ENCODE measurements around the gene HSD11B1L. TPM values are rescaled to one million over a fixed set of nuclear protein-coding genes. Genes with fewer than 3 reads are reported as not detected.

HSD11B1L gene
- total RNA-seq, 2 experiments from 2014 or later: 2.7 to 3.5 TPM

DNA sequence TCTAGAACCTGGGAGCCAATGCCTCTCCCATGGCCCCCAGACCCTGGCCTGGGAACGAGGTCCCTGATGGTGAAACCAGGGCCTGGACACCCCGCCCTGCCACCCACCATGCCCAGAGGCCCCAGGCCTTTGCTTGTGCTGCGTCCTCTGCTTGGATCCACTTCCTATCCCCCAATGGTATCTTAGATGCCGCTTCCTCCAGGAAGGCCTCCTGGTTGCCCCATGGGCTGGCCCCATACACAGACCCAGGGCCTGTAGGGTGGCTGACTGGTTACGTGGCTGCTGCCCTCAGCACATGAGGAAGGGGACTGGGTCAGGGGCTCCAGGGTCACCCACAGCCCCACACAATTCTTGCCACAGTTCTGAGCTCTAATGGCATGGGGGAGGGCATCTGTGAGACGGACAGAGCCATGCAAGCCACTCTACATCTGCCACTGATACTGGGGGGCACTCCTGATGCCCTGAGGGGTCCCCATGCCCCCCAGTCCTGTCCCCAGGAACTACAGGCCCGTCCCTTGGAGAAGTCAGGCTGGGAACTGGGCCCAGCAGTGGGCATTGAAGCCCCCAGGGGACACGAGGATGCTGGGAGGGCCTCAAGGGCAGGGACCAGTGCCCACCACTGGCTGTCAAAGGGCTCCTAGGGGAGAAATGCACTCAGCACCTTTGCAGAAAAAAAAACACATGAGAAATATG, 14.3 kb downstream of the HSD11B1L start:
- CTCF ChIA-PET: no interaction called here
- no peak for ATAC-seq
- POLR2A ChIA-PET: interaction anchor here (2.2 to 20.6 kb wide), 2 partner anchors 17 to 96 kb away, joined by 6 to 516 read pairs; partner anchors contain the start of genes CATSPERD, DUS3L and LONP1
- intact Hi-C loops (cut with micrococcal nuclease): loop anchor here (10.0 kb wide), 1 partner anchor 100 kb away; the partner anchor contains the start of gene DUS3L
- Mint-ChIP-seq H3K27me3 (no peaks in the 10 kb centered on the region), H3K4me1 (ENCODE audit: low read depth) (peaks cover 7% of the 10 kb centered on the region), H3K36me3 (ENCODE audit: low read depth) (peaks cover 59% of the 10 kb centered on the region), H3K9me3 (no peaks in the 10 kb centered on the region), H3K4me3 (peak overlapping the region; percentile 46), H3K27ac (peak overlapping the region; percentile 42)
- TF ChIP-seq, protein P1, sequence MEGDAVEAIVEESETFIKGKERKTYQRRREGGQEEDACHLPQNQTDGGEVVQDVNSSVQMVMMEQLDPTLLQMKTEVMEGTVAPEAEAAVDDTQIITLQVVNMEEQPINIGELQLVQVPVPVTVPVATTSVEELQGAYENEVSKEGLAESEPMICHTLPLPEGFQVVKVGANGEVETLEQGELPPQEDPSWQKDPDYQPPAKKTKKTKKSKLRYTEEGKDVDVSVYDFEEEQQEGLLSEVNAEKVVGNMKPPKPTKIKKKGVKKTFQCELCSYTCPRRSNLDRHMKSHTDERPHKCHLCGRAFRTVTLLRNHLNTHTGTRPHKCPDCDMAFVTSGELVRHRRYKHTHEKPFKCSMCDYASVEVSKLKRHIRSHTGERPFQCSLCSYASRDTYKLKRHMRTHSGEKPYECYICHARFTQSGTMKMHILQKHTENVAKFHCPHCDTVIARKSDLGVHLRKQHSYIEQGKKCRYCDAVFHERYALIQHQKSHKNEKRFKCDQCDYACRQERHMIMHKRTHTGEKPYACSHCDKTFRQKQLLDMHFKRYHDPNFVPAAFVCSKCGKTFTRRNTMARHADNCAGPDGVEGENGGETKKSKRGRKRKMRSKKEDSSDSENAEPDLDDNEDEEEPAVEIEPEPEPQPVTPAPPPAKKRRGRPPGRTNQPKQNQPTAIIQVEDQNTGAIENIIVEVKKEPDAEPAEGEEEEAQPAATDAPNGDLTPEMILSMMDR (IDR thresholded peaks at IDR 0.05): no peak
- DNase-seq: no peak

DNA sequence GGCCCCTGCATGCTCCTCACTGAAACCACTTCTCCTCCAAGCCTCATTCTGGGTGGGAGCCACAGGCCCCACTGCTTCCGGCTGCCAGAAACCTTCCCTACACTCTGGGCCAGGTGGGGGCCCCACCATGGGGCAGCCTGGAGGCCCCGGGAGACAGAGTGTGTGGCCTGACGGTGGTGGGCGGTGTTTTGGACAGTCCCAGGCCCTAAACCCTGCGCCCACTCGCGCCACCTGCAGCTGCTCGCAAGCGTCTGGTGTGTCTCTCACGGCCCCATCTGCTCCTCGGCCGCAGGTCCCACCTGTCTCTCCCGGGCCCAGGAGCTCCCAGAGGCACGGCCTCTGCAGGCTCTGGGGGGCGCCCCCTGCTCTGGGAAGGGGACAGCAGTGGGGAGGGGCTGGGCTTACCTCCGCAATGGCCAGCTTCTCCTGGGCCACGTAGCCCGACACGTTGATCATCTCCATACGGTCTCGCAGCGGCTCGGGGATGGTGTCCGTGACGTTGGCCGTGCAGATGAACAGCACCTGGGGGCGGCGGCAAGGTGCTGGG, 14.9 kb downstream of the HSD11B1L start:
- intact Hi-C loops (cut with micrococcal nuclease): loop anchor here (10.0 kb wide), 1 partner anchor 99 kb away; the partner anchor contains the start of gene DUS3L
- DNase-seq (no peak), ATAC-seq (no peak)
- ChIA-PET CTCF (no interaction called here), POLR2A (interaction anchor here (2.2 to 20.6 kb wide), 2 partner anchors 17 to 95 kb away, joined by 6 to 516 read pairs; partner anchors contain the start of genes CATSPERD, DUS3L and LONP1)
- H3K4me3 Mint-ChIP-seq: no peak overlapping the region
- H3K4me1 Mint-ChIP-seq (ENCODE audit: low read depth): peaks cover 7% of the 10 kb centered on the region
- H3K36me3 Mint-ChIP-seq (ENCODE audit: low read depth): peaks cover 57% of the 10 kb centered on the region
- TF ChIP-seq, protein P1 (IDR thresholded peaks at IDR 0.05): no peak
- H3K27ac Mint-ChIP-seq: no peak overlapping the region
- no peaks in the 10 kb centered on the region for H3K9me3 Mint-ChIP-seq
- H3K27me3 Mint-ChIP-seq: no peaks in the 10 kb centered on the region

DNA sequence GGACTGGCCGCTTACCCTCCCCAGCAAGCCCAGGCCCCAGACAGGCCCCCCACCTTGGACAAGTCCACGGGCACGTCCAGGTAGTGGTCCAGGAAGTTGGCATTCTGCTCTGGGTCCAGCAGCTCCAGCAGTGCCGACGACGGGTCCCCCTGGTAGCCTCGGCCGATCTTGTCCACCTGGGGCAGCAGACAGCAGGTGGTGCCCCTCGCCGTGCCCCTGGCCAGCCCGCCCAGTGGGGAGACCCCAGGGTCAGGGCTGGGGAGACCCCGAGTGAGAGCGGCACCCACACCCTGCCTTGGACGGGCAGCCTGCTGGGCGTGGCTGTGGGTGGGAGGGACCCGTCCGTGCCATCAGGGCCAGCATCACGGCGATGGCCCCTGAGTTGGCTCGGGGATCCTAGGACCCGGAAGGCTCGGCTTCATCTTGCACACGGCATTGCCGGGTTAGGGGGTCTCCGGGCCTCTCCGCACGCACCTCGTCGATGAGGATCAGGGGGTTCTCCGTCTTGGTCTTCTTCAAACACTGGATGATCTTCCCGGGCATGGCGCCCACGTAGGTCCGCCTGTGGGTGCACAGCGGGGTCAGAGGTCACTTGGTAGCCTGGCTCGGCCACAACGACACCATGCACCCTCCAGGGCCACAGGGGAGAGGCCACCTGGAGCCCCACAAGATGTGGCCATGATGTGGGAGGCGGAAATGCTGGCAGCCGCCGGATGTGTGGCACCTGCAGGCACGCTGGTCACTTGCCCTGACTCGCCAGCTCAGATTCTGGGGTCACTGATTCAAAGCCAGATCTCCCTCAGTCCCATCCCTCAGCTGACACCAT, 15.6 kb downstream of the HSD11B1L start:
- Mint-ChIP-seq H3K4me3 (no peak overlapping the region), H3K27me3 (no peaks in the 10 kb centered on the region), H3K36me3 (ENCODE audit: low read depth) (peaks cover 57% of the 10 kb centered on the region), H3K27ac (no peak overlapping the region), H3K4me1 (ENCODE audit: low read depth) (peaks cover 7% of the 10 kb centered on the region), H3K9me3 (no peaks in the 10 kb centered on the region)
- intact Hi-C loops (cut with micrococcal nuclease): loop anchor here (10.0 kb wide), 1 partner anchor 98 kb away; the partner anchor contains the start of gene DUS3L
- ChIA-PET POLR2A (interaction anchor here (1.1 to 20.6 kb wide), 2 partner anchors 16 to 207 kb away, joined by 3 to 516 read pairs; partner anchors contain the start of genes CATSPERD, LONP1 and NDUFA11), CTCF (no interaction called here)
- no peak for ATAC-seq
- TF ChIP-seq, protein P1 (IDR thresholded peaks at IDR 0.05): no peak
- no peak for DNase-seq

DNA sequence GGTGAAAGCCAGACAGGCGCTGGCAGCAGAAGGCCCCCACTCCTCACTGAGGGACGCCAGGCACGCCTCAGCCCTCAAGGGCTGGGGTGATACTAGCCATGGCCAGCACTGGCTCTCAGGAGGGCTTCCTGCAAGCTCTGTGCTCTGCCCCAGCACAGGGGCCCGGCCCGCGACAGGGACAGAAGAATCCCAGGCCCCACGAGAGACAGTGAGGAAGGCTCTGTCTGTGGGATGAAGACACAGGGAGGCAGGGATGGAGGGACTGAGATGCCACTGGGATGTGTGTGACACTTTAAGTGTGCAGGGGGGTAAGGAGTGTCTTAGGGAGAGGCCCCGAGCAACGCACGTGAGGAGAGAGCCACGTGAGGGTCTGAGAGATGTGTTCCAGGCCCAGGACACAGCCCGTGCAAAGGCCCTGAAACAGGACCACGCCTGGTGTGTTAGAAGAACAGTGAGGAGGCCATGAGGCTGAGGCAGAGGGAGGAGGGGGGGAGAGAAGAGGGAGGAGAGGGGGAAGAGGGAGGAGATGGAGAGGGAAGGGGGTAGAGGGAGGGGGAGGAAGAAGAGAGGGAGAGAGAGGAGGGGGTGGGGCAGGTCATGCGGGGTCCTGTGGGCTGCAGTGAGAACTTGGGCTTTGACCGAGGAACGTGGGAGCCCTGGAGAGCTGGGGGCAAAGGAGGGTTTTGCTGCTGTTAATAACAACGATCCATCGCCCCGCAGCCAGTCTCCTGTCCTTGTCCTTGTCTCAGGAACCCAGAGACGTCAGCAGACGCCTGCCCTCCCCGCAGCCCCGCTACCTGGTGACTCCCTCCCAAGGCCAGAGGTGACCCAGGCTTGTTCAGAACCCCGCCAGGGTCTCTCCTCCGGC, 16.4 kb downstream of the HSD11B1L start:
- POLR2A ChIA-PET: interaction anchor here (1.1 to 20.6 kb wide), 2 partner anchors 15 to 206 kb away, joined by 3 to 516 read pairs; partner anchors contain the start of genes CATSPERD, LONP1 and NDUFA11
- H3K36me3 Mint-ChIP-seq (ENCODE audit: low read depth): peaks cover 53% of the 10 kb centered on the region

More for the DNA sequence above, 16.4 kb downstream of the HSD11B1L start:
- Mint-ChIP-seq H3K4me3 (no peak overlapping the region), H3K4me1 (ENCODE audit: low read depth) (peaks cover 7% of the 10 kb centered on the region), H3K9me3 (no peaks in the 10 kb centered on the region), H3K27ac (peak overlapping the region; percentile 34), H3K27me3 (no peaks in the 10 kb centered on the region)
- no peak for DNase-seq
- CTCF ChIA-PET: no interaction called here
- no peak for ATAC-seq
- intact Hi-C loops (cut with micrococcal nuclease): loop anchor here (10.0 kb wide), 1 partner anchor 98 kb away; the partner anchor contains the start of gene DUS3L
- TF ChIP-seq, protein P1 (IDR thresholded peaks at IDR 0.05): no peak
